OCI-LY3 (cell line): Measurements from ENCODE around the gene HIGD2A.

Experiments
- EZH2phosphoT487 ChIP-seq: fragments of 200-600 bp; shearing (Covaris generic); IDR thresholded peaks from 2 replicates; pipeline ENCODE4 v1.6.1; 2018; ENCODE audit warnings: antibody characterized with exemption, mixed run types, low read depth
- TF ChIP-seq, protein P1 (sequence below): fragments of 200-600, 300-600 bp; sonication (generic); IDR thresholded peaks from 2 replicates; pipeline ENCODE4 v1.5.1; 2014; ENCODE audit warnings: antibody characterized with exemption, low read length, low read depth

DNA sequence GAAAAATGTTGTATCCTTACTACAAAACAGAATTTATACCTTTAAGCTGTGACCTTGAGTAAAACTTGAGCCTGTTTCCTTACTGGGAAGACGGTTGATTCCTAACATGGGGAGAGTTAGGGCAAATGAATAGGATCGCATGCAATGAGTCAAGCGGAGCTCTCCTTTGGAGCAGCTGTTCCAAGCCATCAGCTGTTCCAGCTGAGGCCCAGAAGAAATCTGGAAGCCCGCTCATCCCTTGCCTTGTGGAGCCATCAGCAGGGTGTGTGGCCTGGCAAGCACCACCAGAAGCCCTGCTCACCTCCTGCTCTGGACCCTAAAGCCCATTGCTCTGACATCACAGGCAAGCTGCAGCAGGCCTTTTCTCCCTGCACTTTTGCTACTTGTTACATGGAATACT is 35.0 kb upstream of the HIGD2A start:
- TF ChIP-seq, protein P1, sequence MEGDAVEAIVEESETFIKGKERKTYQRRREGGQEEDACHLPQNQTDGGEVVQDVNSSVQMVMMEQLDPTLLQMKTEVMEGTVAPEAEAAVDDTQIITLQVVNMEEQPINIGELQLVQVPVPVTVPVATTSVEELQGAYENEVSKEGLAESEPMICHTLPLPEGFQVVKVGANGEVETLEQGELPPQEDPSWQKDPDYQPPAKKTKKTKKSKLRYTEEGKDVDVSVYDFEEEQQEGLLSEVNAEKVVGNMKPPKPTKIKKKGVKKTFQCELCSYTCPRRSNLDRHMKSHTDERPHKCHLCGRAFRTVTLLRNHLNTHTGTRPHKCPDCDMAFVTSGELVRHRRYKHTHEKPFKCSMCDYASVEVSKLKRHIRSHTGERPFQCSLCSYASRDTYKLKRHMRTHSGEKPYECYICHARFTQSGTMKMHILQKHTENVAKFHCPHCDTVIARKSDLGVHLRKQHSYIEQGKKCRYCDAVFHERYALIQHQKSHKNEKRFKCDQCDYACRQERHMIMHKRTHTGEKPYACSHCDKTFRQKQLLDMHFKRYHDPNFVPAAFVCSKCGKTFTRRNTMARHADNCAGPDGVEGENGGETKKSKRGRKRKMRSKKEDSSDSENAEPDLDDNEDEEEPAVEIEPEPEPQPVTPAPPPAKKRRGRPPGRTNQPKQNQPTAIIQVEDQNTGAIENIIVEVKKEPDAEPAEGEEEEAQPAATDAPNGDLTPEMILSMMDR, result no peak
- TF ChIP-seq EZH2phosphoT487, result no peak
